Endothelial cell (in vitro differentiated cells): Measurements from ENCODE around the gene ACSS1. TPM values are rescaled to one million over a fixed set of nuclear protein-coding genes. Genes with fewer than 3 reads are reported as not detected.

Source experiments
- DNase-seq: peaks from one replicate; pipeline ENCODE4 v3.0.0; 2021; ENCODE audit warnings: low spot score
- H3K27ac Mint-ChIP-seq: one replicate; pipeline ENCODE4 v1.8.0; 2021; ENCODE audit warnings: mixed read lengths, inconsistent platforms; ENCODE audit not compliant: unreplicated experiment
- H3K27me3 Mint-ChIP-seq: one replicate; pipeline ENCODE4 v1.8.0; 2021; ENCODE audit warnings: mild to moderate bottlenecking, moderate library complexity, mixed read lengths, inconsistent platforms; ENCODE audit not compliant: unreplicated experiment
- H3K36me3 Mint-ChIP-seq: one replicate; pipeline ENCODE4 v1.8.0; 2021; ENCODE audit warnings: mild to moderate bottlenecking, low read depth, mixed read lengths, inconsistent platforms; ENCODE audit not compliant: unreplicated experiment
- H3K4me1 Mint-ChIP-seq: one replicate; pipeline ENCODE4 v1.8.0; 2021; ENCODE audit warnings: mild to moderate bottlenecking, mixed read lengths, inconsistent platforms; ENCODE audit not compliant: unreplicated experiment
- H3K4me3 Mint-ChIP-seq: one replicate; pipeline ENCODE4 v1.8.0; 2021; ENCODE audit warnings: mild to moderate bottlenecking, mixed read lengths, inconsistent platforms; ENCODE audit not compliant: unreplicated experiment
- H3K9me3 Mint-ChIP-seq: one replicate; pipeline ENCODE4 v1.8.0; 2021; ENCODE audit warnings: mixed read lengths, inconsistent platforms; ENCODE audit not compliant: unreplicated experiment
- CTCF ChIP-seq: fragments of 200-600 bp; sonication (generic); IDR thresholded peaks from one replicate; pipeline ENCODE4 v1.5.0; 2021; ENCODE audit warnings: antibody characterized with exemption; ENCODE audit not compliant: unreplicated experiment
- total RNA-seq: library from RNA; stranded (reverse); fragmentation: NEBNext Ultra II Directional; extraction: Animal tissue kit (Norgen Biotek cat#: 25700); gene quantifications from one replicate; pipeline ENCODE4 v1.2.1, GENCODE V29; 2021; ENCODE audit not compliant: unreplicated experiment

ACSS1 gene
- total RNA-seq, 1 donor from 2014 or later = 15.5 TPM

GRCh38 chr20:25083141-25083772, 25.3 kb upstream of the ACSS1 start:
- Mint-ChIP-seq H3K36me3 (no peaks in the 10 kb centered on the region), H3K4me1 (peaks cover 5% of the 10 kb centered on the region), H3K27me3 (peaks cover 22% of the 10 kb centered on the region), H3K9me3 (no peaks in the 10 kb centered on the region), H3K4me3 (no peak overlapping the region), H3K27ac (no peak overlapping the region)
- DNase-seq = no peak
- no peak for TF ChIP-seq CTCF

- TF ChIP-seq CTCF = no peak
- no peaks in the 10 kb centered on the region for H3K9me3 Mint-ChIP-seq
- DNase-seq = no peak
- H3K4me1 Mint-ChIP-seq = peaks cover 5% of the 10 kb centered on the region
- H3K4me3 Mint-ChIP-seq = peak overlapping the region; percentile 42
- no peak overlapping the region for H3K27ac Mint-ChIP-seq
- no peaks in the 10 kb centered on the region for H3K36me3 Mint-ChIP-seq
- H3K27me3 Mint-ChIP-seq = peaks cover 22% of the 10 kb centered on the region
Observed at GRCh38 chr20:25082498-25082873, 24.5 kb upstream of the ACSS1 start.

- peaks cover 22% of the 10 kb centered on the region for H3K27me3 Mint-ChIP-seq
- H3K9me3 Mint-ChIP-seq = no peaks in the 10 kb centered on the region
- peaks cover 5% of the 10 kb centered on the region for H3K4me1 Mint-ChIP-seq
- H3K4me3 Mint-ChIP-seq = peak within 1 kb of the TSS; percentile 42
- TF ChIP-seq CTCF = no peak
- no peak for DNase-seq
- H3K27ac Mint-ChIP-seq = no peak within 1 kb of the TSS
- H3K36me3 Mint-ChIP-seq = no peaks in the 10 kb centered on the region
Observed at GRCh38 chr20:25081730-25082497, 24.0 kb upstream of the ACSS1 start, which contains the start of gene VSX1. TSS of gene VSX1 (minus strand) at chr20:25082141. CDS start at chr20:25082096, 45 bp downstream.

- peak; percentile 71 for DNase-seq
- Mint-ChIP-seq H3K27ac (no peak overlapping the region), H3K9me3 (no peaks in the 10 kb centered on the region), H3K27me3 (peaks cover 22% of the 10 kb centered on the region), H3K4me1 (peaks cover 5% of the 10 kb centered on the region), H3K4me3 (peak overlapping the region; percentile 13), H3K36me3 (no peaks in the 10 kb centered on the region)
- no peak for TF ChIP-seq CTCF
Observed at GRCh38 chr20:25081065-25081729, 23.3 kb upstream of the ACSS1 start.
